Urothelium cell line (cell line): ENCODE measurements around the gene TSPAN7.
A peak's percentile ranks its signal among the peaks of the same experiment; 100 is the strongest.

Experiments used
- DNase-seq: peaks from one replicate; pipeline ENCODE4 v3.0.0; 2011; ENCODE audit warnings: low spot score, mixed read lengths
- FAIRE-seq: peaks from 2 replicates; lab custom pipeline; 2011; peaks lifted over from hg19 to GRCh38; lab: Jason Lieb, UNC

TSPAN7 gene

DNA sequence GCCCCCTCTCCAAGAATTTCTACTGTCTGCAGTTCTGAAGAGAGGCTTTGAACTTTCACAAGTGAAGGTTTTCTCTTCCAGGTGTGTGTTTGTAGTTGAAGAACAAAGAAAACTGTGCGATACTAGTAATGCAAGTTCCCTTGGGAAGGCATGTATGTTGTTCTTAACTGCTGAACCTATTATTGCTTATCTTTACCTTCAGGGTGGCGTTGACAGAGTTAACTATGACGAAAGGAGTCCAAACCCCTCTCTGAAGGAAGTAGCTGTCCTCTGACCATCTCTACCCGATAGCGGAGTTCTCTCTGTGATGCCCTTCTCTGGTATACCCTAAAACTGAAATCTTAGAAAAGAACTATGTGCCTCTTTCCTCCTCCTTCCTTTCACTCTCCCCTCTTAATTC is 79.9 kb downstream of the TSPAN7 start:
- no peak for DNase-seq
- no peak for FAIRE-seq

DNA sequence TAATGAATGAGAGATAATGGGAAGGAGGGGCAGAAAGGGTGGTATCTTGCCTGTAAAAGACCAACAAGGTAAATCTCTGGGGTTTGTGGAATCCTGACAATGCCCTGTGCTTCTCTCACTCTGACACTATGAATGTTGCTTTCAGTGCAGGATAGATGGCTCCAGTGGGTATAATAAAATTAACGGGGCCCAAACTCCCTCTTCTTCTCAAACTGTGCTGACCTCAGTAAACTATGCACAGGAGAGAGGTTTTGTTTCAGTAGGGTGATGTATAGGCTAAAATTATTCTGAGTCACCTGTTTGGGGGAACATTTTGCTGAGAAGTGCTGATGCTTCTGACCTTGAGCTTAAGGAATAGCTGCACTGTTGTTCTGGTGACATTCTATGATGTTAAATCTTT is 82.6 kb downstream of the TSPAN7 start:
- no peak for FAIRE-seq
- no peak for DNase-seq

DNA sequence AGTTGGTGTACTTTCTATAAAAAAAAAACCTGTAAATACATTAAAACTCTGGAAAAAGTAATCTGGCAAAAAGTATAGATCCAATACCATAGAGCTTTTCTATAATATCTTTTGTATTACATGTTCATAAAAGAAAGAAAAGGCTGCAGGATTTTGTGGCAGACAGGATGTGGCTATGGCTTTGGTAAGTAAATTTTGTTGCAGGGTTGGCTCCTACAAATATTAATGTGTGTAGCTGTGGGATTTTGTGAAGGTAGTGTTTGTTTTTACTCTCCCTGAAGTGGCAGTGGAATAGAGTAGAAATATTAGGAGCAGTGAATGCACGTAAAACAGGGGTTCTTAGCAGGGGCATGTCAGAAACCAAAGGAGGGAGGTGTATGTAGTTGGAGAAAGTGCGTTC is 84.8 kb downstream of the TSPAN7 start:
- no peak for FAIRE-seq
- no peak for DNase-seq

DNA sequence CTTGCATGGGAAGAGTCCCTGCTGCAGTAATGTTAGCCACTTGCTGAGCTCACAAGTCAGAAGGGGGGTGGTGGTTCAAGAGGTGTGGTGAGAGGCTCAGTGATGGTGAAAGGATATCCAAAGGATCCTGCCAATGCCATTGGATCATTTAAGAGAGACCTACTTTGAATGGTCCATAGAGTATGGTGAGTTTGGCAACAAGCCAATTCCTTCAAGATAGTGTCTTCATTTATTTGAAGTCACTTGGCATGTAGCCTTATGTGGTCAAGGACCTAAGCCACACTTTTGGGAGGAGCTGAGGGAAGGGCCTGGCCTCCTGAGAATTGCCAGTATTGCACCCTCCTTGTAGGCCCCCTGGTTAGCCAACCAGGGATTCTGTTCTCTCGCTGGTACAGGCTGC is 87.9 kb downstream of the TSPAN7 start:
- FAIRE-seq, result no peak

DNA sequence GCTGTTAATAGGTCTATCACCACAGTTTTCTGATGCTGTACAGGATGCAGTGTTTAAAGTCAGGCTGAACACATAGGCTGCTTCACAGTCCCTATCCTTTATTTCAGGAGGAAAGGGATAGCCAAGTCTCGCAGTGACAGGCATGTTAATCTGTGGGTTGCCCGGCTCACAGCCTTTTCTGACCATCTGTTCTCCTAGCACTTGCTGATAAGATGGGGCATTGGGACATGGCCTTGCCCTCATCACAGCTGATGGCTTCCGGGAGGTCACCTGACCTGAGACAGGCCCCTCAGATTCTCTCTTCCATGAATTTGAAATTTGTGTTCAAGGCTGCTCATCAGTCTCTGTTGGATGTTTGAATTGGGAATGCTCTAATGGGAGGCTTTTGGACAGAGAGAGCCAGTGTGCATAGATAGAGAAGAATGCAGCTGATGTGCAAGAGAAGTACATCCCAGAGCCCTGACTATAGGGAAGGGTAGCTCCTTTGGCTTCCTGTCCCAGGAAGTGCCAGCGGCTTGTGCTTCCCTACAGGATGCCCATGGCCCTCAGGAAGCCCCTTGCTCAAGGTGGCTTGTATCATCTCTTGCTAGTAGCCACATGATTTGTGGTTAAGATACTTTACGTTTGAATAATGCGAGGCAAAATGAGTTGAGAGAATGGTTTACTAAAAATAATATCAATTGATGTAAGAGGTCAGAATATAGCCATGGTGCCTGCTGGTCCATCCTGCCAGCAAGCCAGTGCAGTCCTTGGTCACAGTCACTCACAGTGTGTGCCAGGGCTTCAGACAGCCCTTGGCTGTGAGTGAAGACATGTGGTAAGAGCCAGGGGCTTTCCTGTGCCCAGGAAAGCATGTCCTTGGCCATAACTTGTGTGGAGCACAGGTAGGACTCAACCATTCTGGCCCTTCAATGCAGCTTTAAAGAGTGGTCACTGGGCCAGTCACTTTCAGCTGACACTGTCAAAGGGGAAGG is 88.6 kb downstream of the TSPAN7 start:
- FAIRE-seq, result no peak
- DNase-seq, result no peak

More for the DNA sequence above, 87.9 kb downstream of the TSPAN7 start:
- no peak for DNase-seq

DNA sequence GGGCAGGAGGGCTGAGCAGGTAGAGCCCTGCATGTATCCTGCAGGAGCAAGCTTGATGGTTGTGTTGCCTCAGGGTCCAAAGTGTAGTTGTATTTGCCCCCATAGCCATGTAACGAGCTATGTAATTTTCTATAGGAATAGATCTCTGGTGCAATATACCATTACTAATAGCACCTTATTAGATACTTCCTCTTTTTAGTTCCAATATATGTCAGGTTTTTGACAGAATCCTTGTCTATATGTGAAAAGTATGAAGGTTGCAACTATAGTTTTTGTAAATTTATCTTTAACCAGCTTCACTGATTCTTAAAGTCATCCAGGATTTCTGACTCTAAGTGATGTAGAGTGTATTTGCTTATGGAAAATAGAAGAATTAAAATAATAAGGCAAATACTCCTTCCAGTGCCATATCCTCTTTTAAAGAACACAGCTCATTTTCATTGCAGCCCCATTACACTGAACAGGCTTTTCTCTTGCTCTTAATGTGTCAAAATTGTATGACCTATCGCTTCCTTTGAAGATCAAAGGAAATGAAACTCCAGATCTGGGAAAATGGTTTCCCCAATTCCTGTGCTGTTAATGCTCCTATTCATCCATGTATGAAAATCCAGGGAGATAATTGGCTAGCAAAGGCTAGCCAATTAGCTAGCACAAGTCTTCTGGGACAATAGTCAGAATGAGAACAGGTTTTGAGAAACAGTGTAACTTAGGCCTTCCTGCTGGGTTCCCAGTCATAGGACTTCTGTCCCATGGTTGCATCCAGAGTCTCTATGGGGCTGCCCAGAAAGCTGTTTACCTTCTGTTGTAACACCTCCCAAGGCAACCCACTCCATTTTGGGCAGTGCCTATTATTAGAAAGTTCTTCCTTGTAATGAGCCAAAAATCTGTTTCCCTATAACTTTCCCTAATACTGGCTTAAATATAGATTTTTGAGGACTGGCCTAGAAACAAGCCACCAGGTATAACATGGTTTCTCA is 90.6 kb downstream of the TSPAN7 start:
- FAIRE-seq (no peak), DNase-seq (no peak)

DNA sequence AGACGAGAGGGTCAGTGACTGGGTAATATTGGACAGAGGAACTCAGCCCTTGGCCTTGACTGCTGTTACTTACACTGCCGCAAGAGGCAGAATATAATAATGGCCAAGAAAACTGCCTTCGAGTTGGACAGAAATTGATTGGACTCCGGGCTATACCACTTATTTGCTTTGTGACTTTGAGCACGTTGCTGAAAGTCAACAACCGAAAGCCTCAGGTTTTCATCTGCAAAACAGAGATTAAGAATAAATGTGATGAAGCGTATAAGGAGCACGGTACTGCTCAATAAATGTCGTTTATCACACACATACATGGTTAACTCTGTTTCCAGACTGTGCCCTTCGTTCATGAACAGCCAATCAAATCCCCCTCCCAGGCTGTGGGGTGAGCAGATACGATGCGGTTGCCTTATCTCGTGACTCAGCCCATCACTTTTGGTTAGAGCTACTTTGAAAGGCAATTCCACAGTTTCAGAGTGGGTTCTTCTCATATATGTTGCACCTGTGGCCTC is 91.6 kb downstream of the TSPAN7 start:
- no peak for FAIRE-seq
- DNase-seq, result no peak

DNA sequence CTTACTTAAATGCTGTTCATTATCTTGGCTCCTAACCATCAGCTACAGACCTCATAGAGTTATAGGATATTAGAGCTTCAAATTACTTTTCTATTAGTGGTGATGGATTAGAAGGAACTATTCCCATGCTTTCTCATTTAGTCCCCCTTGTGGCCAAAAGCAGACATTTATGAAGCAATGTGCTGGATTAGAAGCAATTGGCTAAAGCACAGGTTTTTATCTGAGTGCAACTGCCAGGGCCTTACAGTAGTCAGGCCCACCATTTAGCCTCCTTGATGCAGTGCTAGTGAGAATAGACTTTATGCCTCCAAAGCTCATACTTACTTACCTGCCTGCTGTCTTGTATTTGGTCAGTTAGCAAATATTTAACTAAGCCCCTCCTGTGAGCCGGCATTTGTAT is 93.0 kb downstream of the TSPAN7 start:
- FAIRE-seq, result no peak
- DNase-seq, result peak; percentile 10

DNA sequence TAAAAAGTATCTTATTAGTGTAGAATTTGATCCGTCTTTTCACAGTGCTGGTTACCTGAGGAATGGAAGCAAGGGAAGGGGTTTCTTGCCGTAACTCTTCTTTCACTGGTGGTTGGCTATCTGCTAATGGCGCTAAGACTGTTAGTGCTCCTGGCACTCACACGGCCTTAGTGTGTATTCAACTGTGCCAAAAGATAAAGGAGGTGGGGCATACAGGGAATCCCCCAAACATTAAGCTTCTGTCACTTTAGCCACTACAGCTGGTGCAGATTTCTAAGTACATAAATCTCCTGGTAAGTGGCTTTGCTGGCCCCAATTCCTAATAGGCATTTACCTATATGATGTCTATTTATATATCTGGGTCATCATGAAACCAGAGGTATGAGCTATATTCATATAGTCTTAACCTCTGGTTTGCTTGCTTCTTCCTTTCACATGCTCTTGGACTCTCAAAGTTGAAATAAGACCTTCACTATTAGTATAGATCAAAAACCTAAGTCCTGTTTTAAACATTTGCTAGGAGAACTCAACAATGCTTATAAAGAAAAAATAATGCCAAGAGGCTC is 95.1 kb downstream of the TSPAN7 start:
- DNase-seq (no peak), FAIRE-seq (no peak)

DNA sequence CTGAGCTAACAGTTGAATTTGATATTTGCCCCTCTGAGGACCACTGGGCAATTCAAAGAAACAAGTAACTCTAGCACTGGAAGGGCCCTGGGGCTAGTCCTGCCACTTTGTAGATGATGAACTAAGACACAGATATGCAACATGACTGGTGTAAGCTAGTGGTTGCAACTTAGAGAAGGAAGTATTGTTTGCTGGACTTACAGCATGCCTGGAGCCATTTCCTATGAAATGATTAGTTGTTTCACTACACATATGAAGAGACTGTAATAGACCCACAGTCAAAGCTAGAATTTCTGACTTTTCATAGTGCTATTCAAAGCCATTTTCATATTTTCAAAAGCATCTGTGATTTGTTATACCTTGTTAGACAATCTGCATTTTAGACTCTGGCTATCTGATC is 96.2 kb downstream of the TSPAN7 start:
- no peak for FAIRE-seq

DNA sequence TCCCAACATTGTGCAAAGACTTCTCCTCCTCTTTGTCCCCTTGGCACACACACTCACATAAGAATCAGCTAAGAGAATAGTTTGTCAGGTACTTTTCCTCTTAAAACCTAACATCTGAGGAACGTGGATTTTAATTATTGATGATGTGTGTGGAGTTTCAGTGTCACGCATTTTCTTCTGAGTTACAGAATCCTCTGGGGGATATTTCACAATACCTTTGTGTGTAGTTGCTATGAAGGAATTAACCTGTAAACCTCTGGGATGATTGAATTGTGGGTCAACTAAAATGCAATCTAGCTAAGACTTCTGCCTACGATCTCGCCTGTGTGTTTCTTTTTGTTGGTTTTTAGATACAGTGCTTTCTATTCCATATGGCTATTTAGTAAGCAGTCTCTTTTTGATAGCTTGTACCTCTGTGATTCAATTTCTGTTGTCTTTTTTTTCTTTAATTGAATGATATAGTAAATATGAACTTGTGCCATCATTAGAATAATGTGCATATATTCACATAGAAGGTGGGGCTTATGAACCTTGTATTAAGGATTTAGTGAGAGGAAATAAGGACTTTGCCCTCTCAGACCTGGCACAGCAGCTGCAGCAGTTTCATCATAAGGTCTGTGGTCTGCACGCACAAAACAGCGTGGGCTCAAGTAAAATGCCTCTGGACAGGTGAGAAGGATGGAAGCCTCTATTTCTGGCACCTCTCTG is 99.2 kb downstream of the TSPAN7 start:
- DNase-seq (no peak), FAIRE-seq (no peak)

More for the DNA sequence above, 96.2 kb downstream of the TSPAN7 start:
- no peak for DNase-seq

DNA sequence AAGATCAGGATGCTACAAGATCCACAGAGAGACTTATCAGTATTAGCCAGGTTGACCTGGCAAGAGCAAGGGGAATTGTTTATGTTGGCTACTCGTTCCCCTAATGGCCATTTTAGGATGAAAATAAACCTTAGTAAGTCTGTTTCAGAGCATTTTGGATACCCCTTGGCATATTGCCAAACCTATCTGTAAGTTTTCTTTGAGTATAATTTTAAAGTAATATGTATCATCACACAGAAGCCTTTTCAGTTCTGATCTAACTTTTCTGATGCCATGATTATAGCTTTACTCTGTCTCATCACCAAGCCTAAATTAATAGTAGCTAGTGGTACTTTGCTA is 99.7 kb downstream of the TSPAN7 start:
- DNase-seq (no peak), FAIRE-seq (no peak)

DNA sequence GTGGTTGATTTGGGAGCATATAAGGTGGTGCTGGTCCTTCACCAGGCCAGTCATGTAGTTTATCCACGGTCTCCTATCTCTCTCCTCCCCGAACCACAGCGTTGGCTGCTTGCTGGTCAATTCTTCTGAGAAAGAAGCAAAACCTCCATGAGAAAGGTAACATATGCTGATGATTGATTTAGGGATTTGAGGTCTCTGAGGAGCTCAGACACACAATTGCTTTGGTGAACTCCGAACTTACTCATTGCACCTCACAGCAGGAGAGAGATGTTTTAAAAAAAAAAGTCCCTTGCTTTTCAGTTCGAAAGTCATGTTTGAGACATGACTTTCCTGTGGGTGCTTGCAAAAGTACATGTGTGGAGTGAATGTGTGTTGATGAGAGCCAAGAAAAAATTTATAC is 100.2 kb downstream of the TSPAN7 start:
- no peak for DNase-seq
- no peak for FAIRE-seq

DNA sequence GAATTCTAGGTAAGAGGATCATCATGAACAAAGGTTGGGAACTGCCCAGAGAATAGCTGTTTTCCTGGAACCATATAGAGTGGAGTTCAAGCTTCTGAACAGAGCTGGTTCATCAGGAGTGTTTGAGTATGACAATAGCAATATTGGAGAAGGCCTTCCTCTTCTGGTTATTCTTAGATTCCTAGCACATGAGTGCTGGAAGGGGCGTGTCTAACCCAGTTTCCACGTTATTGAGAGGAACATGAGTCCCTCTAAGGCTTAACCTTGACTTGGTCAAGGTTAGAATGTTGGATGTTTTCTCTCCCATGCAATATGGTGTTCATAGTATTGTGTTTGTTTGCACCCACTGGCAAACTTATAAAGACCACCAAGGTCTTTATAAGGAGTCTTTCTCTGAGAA is 101.3 kb downstream of the TSPAN7 start:
- FAIRE-seq, result no peak
- no peak for DNase-seq

DNA sequence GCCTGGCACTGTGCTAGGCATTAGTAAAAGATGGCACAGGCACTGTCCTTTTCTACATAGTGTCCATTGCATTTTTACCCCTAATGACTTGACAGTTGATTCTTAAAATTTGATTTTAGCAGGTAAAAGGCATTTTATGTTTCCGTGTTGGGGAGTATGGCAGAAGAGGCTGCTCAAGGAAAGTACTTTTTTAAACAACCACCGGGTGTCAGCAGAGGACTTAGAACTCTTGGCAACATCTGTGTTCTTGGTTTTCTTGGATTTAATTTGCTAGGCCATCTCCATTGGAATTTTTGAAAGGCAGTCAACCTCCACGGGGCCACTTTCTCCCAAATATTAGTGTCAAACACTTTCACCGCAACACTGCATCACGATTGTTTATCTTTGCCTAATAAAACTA is 102.9 kb downstream of the TSPAN7 start:
- FAIRE-seq, result no peak
- DNase-seq, result peak; percentile 39

DNA sequence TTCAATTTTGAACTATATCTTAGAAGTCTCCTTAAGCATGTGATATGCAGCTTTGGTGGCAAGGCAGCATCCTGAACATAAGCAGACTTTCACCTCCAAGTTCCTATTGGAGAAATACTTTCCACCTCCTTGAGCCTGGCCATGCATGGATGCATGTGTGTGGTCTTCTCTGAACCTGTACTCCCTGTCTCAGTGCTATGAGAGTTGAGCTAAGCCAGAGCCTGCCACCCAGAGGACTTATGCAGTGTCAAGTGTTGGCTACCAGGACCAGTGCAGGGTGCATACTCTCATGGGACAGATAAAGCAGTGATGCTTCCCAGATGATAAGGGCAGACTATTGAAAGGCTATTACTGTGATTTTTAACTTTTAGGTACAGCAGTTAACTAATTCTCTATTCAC is 105.6 kb downstream of the TSPAN7 start:
- no peak for FAIRE-seq
- no peak for DNase-seq

DNA sequence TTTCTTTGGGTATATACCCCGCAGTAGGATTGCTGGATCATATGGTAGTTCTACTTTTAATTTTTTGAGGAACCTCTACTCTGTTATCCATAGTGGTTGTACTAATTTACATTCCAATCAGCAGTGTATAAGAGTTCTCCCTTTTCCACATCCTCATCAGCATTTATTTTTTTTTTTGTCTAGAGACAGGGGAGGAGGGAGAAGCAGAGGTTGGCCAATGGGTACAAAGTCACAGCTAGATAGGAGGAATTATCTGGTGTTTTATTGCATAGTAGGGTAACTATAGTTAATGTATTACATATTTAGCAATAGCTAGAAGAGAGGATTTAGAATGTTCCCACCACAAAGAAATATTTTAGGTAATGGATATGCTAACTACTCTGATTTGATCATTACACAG is 107.4 kb downstream of the TSPAN7 start:
- FAIRE-seq, result no peak
- no peak for DNase-seq

DNA sequence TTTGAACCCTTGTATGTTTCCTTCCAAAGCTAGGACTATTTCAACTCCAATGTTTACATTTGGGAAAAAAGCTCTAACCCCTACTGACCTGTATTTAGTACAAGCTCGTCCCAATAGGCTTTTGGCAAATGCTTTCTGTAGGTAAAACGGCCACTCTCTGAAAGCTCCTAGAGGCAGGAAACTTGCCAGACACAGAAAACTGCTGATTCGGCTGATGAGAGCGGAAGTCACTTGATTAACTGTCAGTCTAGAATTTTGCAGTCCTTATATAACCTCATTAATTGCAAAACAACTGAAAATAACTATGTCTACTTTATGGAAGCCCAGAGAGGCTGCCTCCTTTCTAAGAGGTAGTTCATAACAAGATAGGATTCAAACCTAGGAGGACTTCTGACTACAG is 108.1 kb downstream of the TSPAN7 start:
- FAIRE-seq (no peak), DNase-seq (no peak)

DNA sequence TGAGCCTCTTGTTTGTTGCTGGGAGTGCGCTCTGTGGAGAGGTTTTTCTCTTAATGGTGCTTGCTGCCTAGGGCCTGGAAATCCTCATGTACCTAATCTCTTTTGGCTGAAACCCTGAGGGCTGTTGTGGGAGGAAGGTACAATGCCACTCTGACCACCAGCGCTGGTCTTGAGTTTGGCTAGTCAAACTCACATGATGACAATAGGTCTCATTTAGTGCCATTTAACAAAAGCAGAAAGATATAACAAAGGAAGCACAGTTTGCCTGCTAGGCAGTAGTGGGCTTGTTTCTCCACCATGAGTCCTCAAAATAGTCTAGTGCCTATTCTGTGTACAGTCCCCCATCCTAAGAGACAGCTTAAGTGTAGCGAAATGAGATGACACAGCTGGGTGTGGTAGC is 111.3 kb downstream of the TSPAN7 start:
- no peak for DNase-seq
- FAIRE-seq, result no peak

DNA sequence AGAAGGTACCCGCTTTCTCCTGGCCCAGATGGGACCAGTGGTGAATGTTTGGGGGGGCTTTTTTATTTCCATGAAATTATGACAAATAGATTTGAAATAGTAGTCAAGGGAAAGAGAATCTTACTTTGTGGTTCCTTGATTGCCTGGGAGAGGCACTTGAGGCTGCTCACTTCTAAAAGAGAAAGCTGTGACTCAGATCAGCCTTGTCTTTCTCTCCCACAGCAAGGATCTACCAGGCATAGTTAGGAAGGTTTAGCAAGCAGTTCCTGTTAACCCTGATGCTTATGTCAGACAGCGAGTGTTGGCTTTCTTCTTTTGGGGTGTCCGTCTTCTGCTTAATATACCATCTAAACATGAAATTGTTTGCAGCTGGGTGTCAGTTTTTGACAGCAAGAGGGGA is 114.5 kb downstream of the TSPAN7 start:
- FAIRE-seq (no peak), DNase-seq (no peak)

DNA sequence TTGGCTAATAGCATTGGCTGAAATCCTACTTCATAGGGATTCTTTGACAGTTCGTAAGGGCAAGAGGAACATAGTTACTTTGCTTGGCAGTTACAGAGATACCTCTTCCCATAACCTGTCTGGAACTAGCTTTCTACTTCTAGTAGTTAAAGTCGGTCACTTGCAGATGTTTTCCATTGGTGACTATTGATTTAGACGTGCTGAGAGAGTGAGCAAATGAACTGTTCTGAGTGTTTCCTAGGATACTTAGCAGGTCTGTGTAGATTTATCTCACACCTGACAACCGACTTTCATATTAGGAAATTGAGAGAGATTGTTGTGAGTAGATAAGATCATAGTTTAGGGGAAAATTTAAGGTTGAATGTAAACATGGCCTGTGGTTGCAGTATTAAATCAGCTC is 116.8 kb downstream of the TSPAN7 start:
- DNase-seq (no peak), FAIRE-seq (no peak)
